Lower lobe of right lung (tissue), 2 donors: ENCODE data around the gene ANKDD1A. TPM values are rescaled to one million over a fixed set of nuclear protein-coding genes. Genes with fewer than 3 reads are reported as not detected.
A peak's percentile ranks its signal among the peaks of the same experiment; 100 is the strongest.

ENCODE experiments used
- ATAC-seq, 2 donors: fragments of 200-7000 bp; cut with Tn5 transposase; one replicate each; pipeline ENCODE4 v1.9.1; 2020 to 2022; ENCODE audit warnings: mild to moderate bottlenecking in 2 of 2, moderate library complexity in 2 of 2
- DNase-seq: peaks from one replicate; pipeline ENCODE4 v3.0.0-alpha.2; 2020
- H3K27ac ChIP-seq: fragments of 200-600 bp; one replicate; pipeline ENCODE4 v1.8.0; 2022
- H3K27me3 ChIP-seq: fragments of 200-600 bp; one replicate; pipeline ENCODE4 v1.8.0; 2022; ENCODE audit warnings: low read depth
- H3K36me3 ChIP-seq: fragments of 200-600 bp; one replicate; pipeline ENCODE4 v1.8.0; 2022; ENCODE audit warnings: mild to moderate bottlenecking
- H3K4me1 ChIP-seq: fragments of 200-600 bp; one replicate; pipeline ENCODE4 v1.8.0; 2022
- H3K4me3 ChIP-seq: fragments of 200-600 bp; one replicate; pipeline ENCODE4 v1.8.0; 2022; ENCODE audit warnings: mild to moderate bottlenecking
- H3K9me3 ChIP-seq: fragments of 200-600 bp; one replicate; pipeline ENCODE4 v1.8.0; 2022
- intact Hi-C: fragments of 100-400 bp; cut with DNase I; formaldehyde crosslinking; loops from one replicate; pipeline ENCODE4 v1.11.0; 2022
- total RNA-seq: library from RNA; stranded (reverse); fragmentation: NEBNext Ultra II Directional; extraction: Animal tissue kit (Norgen Biotek cat#: 25700); gene quantifications from one replicate; pipeline ENCODE4 v1.2.1, GENCODE V29; 2021
- TF ChIP-seq, protein P1 (sequence below): fragments of 200-600 bp; IDR thresholded peaks from one replicate; pipeline ENCODE4 v1.8.0; 2022; ENCODE audit warnings: antibody characterized with exemption, mild to moderate bottlenecking
- donor health status: DM: no; HTN: yes; CAD: no; lungs with severe emphysema.

ANKDD1A gene
- total RNA-seq, 1 donor from 2014 or later, result 5.0 TPM

GRCh38 chr15:64906402-64906801 lies 5.3 kb upstream of the ANKDD1A start:
- Histone ChIP-seq H3K4me3 (no peak overlapping the region), H3K36me3 (no peaks in the 10 kb centered on the region), H3K4me1 (peaks cover 11% of the 10 kb centered on the region), H3K27ac (no peak overlapping the region), H3K9me3 (peaks cover 2% of the 10 kb centered on the region), H3K27me3 (no peaks in the 10 kb centered on the region)
- TF ChIP-seq, protein P1, sequence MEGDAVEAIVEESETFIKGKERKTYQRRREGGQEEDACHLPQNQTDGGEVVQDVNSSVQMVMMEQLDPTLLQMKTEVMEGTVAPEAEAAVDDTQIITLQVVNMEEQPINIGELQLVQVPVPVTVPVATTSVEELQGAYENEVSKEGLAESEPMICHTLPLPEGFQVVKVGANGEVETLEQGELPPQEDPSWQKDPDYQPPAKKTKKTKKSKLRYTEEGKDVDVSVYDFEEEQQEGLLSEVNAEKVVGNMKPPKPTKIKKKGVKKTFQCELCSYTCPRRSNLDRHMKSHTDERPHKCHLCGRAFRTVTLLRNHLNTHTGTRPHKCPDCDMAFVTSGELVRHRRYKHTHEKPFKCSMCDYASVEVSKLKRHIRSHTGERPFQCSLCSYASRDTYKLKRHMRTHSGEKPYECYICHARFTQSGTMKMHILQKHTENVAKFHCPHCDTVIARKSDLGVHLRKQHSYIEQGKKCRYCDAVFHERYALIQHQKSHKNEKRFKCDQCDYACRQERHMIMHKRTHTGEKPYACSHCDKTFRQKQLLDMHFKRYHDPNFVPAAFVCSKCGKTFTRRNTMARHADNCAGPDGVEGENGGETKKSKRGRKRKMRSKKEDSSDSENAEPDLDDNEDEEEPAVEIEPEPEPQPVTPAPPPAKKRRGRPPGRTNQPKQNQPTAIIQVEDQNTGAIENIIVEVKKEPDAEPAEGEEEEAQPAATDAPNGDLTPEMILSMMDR, result no peak
- intact Hi-C loops, result no loop called here
- DNase-seq (no peak), ATAC-seq (no peak)

DNA sequence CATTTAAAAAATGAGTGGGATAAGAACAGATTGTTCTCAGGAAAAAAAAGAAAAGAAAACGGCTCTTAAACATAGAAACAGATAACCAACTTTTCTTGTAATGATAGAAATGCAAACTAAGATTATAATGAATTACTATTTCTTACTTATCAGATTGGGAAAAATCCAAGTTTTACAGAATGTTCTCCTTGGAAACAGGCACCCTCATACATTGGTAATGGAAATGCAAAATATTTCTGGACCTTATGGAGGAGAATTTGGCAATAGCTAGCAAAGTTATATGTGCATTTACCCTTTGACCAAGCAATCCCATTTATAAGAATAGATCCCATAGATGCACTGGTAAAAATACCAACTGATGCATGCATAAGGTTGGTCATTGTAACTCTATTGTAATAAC lies 3.7 kb upstream of the ANKDD1A start:
- H3K27ac ChIP-seq, result no peak overlapping the region
- DNase-seq, result no peak
- H3K9me3 ChIP-seq, result no peaks in the 10 kb centered on the region
- ATAC-seq, result no peak
- intact Hi-C loops, result no loop called here
- TF ChIP-seq, protein P1, result no peak
- H3K4me3 ChIP-seq, result no peak overlapping the region
- H3K36me3 ChIP-seq, result no peaks in the 10 kb centered on the region
- peaks cover 20% of the 10 kb centered on the region for H3K4me1 ChIP-seq
- H3K27me3 ChIP-seq, result no peaks in the 10 kb centered on the region

GRCh38 chr15:64909546-64909945 lies 2.2 kb upstream of the ANKDD1A start:
- H3K36me3 ChIP-seq, result no peaks in the 10 kb centered on the region
- ATAC-seq (no peak), DNase-seq (no peak)
- intact Hi-C loops, result no loop called here
- TF ChIP-seq, protein P1, result no peak
- H3K4me1 ChIP-seq, result peaks cover 20% of the 10 kb centered on the region
- H3K27ac ChIP-seq, result no peak overlapping the region
- no peaks in the 10 kb centered on the region for H3K9me3 ChIP-seq
- H3K4me3 ChIP-seq, result no peak overlapping the region
- H3K27me3 ChIP-seq, result no peaks in the 10 kb centered on the region

GRCh38 chr15:64912379-64913325 lies 950 bp downstream of the ANKDD1A start:
- TF ChIP-seq, protein P1, result no peak
- ATAC-seq (peak; percentile 4 to 19), DNase-seq (no peak)
- Histone ChIP-seq H3K4me1 (peaks cover 13% of the 10 kb centered on the region), H3K9me3 (no peaks in the 10 kb centered on the region), H3K27ac (no peak overlapping the region), H3K36me3 (no peaks in the 10 kb centered on the region), H3K4me3 (peak overlapping the region; percentile 61), H3K27me3 (no peaks in the 10 kb centered on the region)
- intact Hi-C loops, result no loop called here

DNA sequence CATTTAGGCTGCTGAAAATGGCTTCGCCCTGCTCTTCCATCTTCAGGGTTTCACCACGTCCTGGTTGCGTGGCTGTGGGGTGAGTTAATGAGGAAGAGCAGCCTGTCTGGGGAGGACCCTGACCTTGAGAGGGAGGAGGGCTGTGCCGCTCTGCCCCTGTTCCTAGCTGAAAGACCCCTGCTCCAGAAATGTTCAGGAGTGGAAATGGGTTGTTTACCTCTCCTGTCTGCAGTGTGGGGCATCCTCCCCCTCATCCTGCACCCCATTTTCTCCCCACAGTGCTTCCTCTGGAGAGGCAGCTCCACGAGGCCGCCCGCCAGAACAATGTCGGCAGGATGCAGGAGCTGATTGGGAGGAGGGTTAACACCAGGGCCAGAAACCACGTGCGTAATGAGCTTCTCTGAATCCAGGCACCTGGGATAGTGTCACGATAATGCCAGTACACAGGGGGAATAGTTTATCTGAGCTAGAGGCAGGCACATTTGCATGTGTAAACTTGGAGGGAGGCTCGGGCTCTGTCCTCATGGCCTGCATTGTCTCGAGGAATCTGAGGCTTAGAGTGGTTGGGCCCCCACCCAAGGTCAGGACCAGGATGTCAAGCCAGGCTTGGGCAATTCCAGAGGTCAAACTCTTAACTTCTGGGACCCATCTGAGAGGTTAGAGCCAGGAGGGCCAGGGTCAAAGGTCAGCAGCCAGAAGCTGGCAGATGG lies 4.0 kb downstream of the ANKDD1A start:
- Histone ChIP-seq H3K36me3 (no peaks in the 10 kb centered on the region), H3K4me3 (no peak overlapping the region), H3K27me3 (no peaks in the 10 kb centered on the region), H3K4me1 (peaks cover 13% of the 10 kb centered on the region), H3K9me3 (no peaks in the 10 kb centered on the region), H3K27ac (no peak overlapping the region)
- TF ChIP-seq, protein P1, result no peak
- DNase-seq (no peak), ATAC-seq (no peak)
- intact Hi-C loops, result no loop called here
